K562 (cell line): Measurements from ENCODE around the gene WRAP53. TPM values are rescaled to one million over a fixed set of nuclear protein-coding genes. Genes with fewer than 3 reads are reported as not detected.
A peak's percentile ranks its signal among the peaks of the same experiment; 100 is the strongest.

ENCODE experiments used
- ATAC-seq: fragments of 200-7000 bp; cut with Tn5 transposase; 3 replicates; pipeline ENCODE4 v1.9.1; 2020; ENCODE audit warnings: moderate library complexity
- BruUV-seq: library from RNA; stranded (reverse); fragments of 400-500 nt; replicated peaks from 2 replicates; lab custom pipeline; 2021; lab: Mats Ljungman, UMichigan
- CTCF ChIA-PET: fragments of 300-600 bp; formaldehyde crosslinking; extraction: SDS; loops from one replicate; lab custom pipeline; 2021; ENCODE audit warnings: low intra/inter-chr PET ratio; lab: Yijun Ruan, JAX
- POLR2A ChIA-PET: fragments of 300-600, 350-650 bp; sonication (Branson Sonifier 250); formaldehyde crosslinking; extraction: SDS; loops from one replicate; lab custom pipeline; 2021; ENCODE audit warnings: antibody characterized with exemption, inconsistent platforms; lab: Yijun Ruan, JAX
- DNase-seq, 4 experiments: peaks; one replicate each; pipeline versions ENCODE4 v3.0.0 to v3.0.0-alpha.2; 2011 to 2018; ENCODE audit warnings: low spot score in 3 of 4, mixed read lengths in 3 of 4; ENCODE audit errors: extremely low read depth in 1 of 4
- FAIRE-seq: peaks from 2 replicates; lab custom pipeline; 2011; peaks lifted over from hg19 to GRCh38; lab: Jason Lieb, UNC
- H2AFZ ChIP-seq: 2 replicates; pipeline ENCODE4 v1.6.0; 2011; ENCODE audit warnings: low read depth, low read length, control low read depth, inconsistent platforms
- H3K27ac ChIP-seq: fragments of 200-600 bp; 3 replicates; pipeline ENCODE4 v1.8.0; 2011; ENCODE audit warnings: low read depth, mild to moderate bottlenecking, control low read depth, inconsistent platforms, low read length, moderate library complexity, mixed read lengths; ENCODE audit errors: extremely low read depth
- H3K27me3 ChIP-seq, 2 experiments: fragments of 300-600 bp in 1 of 2; 2 replicates in 1 of 2; 3 replicates in 1 of 2; pipeline versions ENCODE4 v1.6.0 to v1.8.0; 2011; ENCODE audit warnings: inconsistent platforms in 2 of 2, low read length in 2 of 2, mild to moderate bottlenecking in 1 of 2, mixed read lengths in 1 of 2, moderate library complexity in 1 of 2; ENCODE audit not compliant: control insufficient read depth in 2 of 2, insufficient read depth in 2 of 2
- H3K36me3 ChIP-seq: fragments of 300-600 bp; 3 replicates; pipeline ENCODE4 v1.8.0; 2011; ENCODE audit warnings: mild to moderate bottlenecking, low read length, inconsistent platforms; ENCODE audit not compliant: control insufficient read depth, insufficient read depth
- H3K4me1 ChIP-seq, 2 experiments: fragments of 200-600 bp in 1 of 2; replicated peaks in 1 of 2; 2 replicates in 1 of 2; 3 replicates in 1 of 2; pipeline versions ENCODE4 v1.5.1 to v1.8.0; 2011; ENCODE audit warnings: inconsistent platforms in 2 of 2, low read length in 2 of 2, mild to moderate bottlenecking in 1 of 2, mixed read lengths in 1 of 2, moderate library complexity in 1 of 2; ENCODE audit not compliant: control insufficient read depth in 2 of 2, insufficient read depth in 2 of 2
- H3K4me2 ChIP-seq: 2 replicates; pipeline ENCODE4 v1.6.1; 2011; ENCODE audit warnings: low read length, control low read depth, inconsistent platforms, mixed read lengths; ENCODE audit not compliant: insufficient read depth
- H3K4me3 ChIP-seq: fragments of 200-600 bp; sonication (generic), shearing (Covaris generic); 2 replicates; pipeline ENCODE4 v1.5.1; 2016; ENCODE audit warnings: control low read depth, inconsistent platforms
- H3K79me2 ChIP-seq: fragments of 200-600 bp; 3 replicates; pipeline ENCODE4 v1.8.0; 2011; ENCODE audit warnings: low read length, inconsistent platforms; ENCODE audit not compliant: control insufficient read depth, insufficient read depth
- H3K9ac ChIP-seq, 2 experiments: 2 replicates each; pipeline versions ENCODE4 v1.6.0 to v1.6.1; 2011; ENCODE audit warnings: low read depth in 2 of 2, low read length in 2 of 2, control low read depth in 1 of 2, inconsistent platforms in 1 of 2, mild to moderate bottlenecking in 1 of 2, mixed read lengths in 1 of 2; ENCODE audit not compliant: insufficient read depth in 1 of 2
- H3K9me1 ChIP-seq: one replicate; pipeline ENCODE4 v1.6.0; 2011; ENCODE audit warnings: inconsistent platforms, mild to moderate bottlenecking, low read length, moderate library complexity; ENCODE audit not compliant: control insufficient read depth, insufficient read depth
- H3K9me3 ChIP-seq: replicated peaks from 2 replicates; pipeline ENCODE4 v1.5.1; 2011; ENCODE audit warnings: low read depth, low read length, inconsistent platforms; ENCODE audit not compliant: control insufficient read depth, insufficient read depth
- H4K20me1 ChIP-seq: replicated peaks from 2 replicates; pipeline ENCODE4 v1.6.1; 2011; ENCODE audit warnings: low read length, inconsistent platforms, mixed read lengths; ENCODE audit not compliant: control insufficient read depth, insufficient read depth
- EHMT2 ChIP-seq: fragments of 450-650 bp; IDR thresholded peaks from 2 replicates; pipeline ENCODE4 v1.6.1; 2018; ENCODE audit warnings: antibody characterized with exemption
- ETV6 ChIP-seq, 3 experiments: fragments of 150-350 bp in 1 of 3; sonication (generic) in 1 of 3; formaldehyde crosslinking in 1 of 3; IDR thresholded peaks; 2 replicates each; pipeline versions ENCODE4 v1.6.1 to v1.8.0; 2014 to 2022; ENCODE audit warnings: borderline replicate concordance in 2 of 3, low read depth in 2 of 3, antibody characterized with exemption in 1 of 3, low read length in 1 of 3, mild to moderate bottlenecking in 1 of 3, missing genetic modification reagents in 1 of 3
- GABPA ChIP-seq: fragments of 200-800 bp; sonication (Bioruptor generic); conservative IDR thresholded peaks from 2 replicates; pipeline ENCODE4 v1.6.1; 2016; ENCODE audit warnings: low read depth, missing genetic modification characterization, missing compliant biosample characterization
- KAT8 ChIP-seq: fragments of 450-650 bp; IDR thresholded peaks from 2 replicates; pipeline ENCODE4 v1.6.1; 2016; ENCODE audit warnings: low read depth, mild to moderate bottlenecking
- MEF2D ChIP-seq: conservative IDR thresholded peaks from 2 replicates; pipeline ENCODE4 v1.6.1; 2016; ENCODE audit warnings: low read depth, missing genetic modification characterization, missing compliant biosample characterization
- SMAD2 ChIP-seq: fragments of 150-350 bp; IDR thresholded peaks from 2 replicates; pipeline ENCODE4 v1.6.1; 2014; ENCODE audit warnings: low read depth, mild to moderate bottlenecking, low read length
- SPI1 ChIP-seq: IDR thresholded peaks from 2 replicates; pipeline ENCODE4 v1.6.1; 2011; ENCODE audit warnings: low read depth, low read length, control low read depth, borderline replicate concordance
- U2AF2 ChIP-seq: fragments of 200-400 bp; formaldehyde crosslinking; optimal IDR thresholded peaks from 2 replicates; pipeline ENCODE3; 2017; ENCODE audit warnings: low read depth, mild to moderate bottlenecking, low read length
- WGBS: fragments of 100-300 bp; shearing (Covaris generic); methylation state at CpG from one replicate; pipeline ENCODE4 v1.1.6; 2016; ENCODE audit warnings: low coverage, mixed read lengths; ENCODE audit not compliant: insufficient coverage; ENCODE audit errors: missing lambda C conversion rate; 5-methylcytosine and 5-hydroxymethylcytosine counted together
- in situ Hi-C: fragments of 300-500 bp; cut with MboI; formaldehyde crosslinking; loops from 4 replicates; pipeline ENCODE4 v1.15.0; 2018; ENCODE audit warnings: inconsistent platforms, mixed read lengths
- intact Hi-C: fragments of 100-400 bp; cut with micrococcal nuclease; formaldehyde crosslinking; loops from 2 replicates; pipeline ENCODE4 v1.14.2; 2022
- polyA plus RNA-seq, 8 experiments: library from polyadenylated mRNA; depleted of rRNA in 4 of 8; stranded (reverse) in 5 of 8; unstranded in 3 of 8; fragments of >200 nt; fragmentation: Nextera tagmentation in 2 of 8; fragmentation: Illumina TruSeq in 1 of 8; extraction: Ambion mirVana in 2 of 8; extraction: Trizol in 1 of 8; gene quantifications; 2 replicates each; pipeline versions ENCODE4 v1.2.1 to v1.2.3, GENCODE V29; 2011 to 2014; ENCODE audit warnings: inconsistent platforms in 1 of 8, missing spikeins in 1 of 8
- total RNA-seq, 7 experiments: library from RNA; depleted of rRNA in 6 of 7; stranded (reverse); fragments of >200 nt in 6 of 7; fragmentation: Illumina TruSeq in 2 of 7; extraction: Trizol in 2 of 7; gene quantifications; 2 replicates each; pipeline versions ENCODE4 v1.2.1 to v1.2.3, GENCODE V29; 2011 to 2021; ENCODE audit warnings: low replicate concordance in 1 of 7
- TF ChIP-seq, protein P1 (sequence below), 2 experiments: fragments of 450-650 bp in 1 of 2; sonication (generic) in 1 of 2; formaldehyde crosslinking in 1 of 2; IDR thresholded peaks; 2 replicates each; pipeline versions ENCODE4 v1.7.1 to v1.9.0; 2016 to 2022; ENCODE audit warnings: inconsistent platforms in 1 of 2, mild to moderate bottlenecking in 1 of 2, missing genetic modification reagents in 1 of 2
- TF ChIP-seq, protein P2 (sequence below): fragments of 450-650 bp; IDR thresholded peaks from 2 replicates; pipeline ENCODE4 v1.6.1; 2018; ENCODE audit warnings: mild to moderate bottlenecking, low read depth; ENCODE audit not compliant: partially characterized antibody

WRAP53 gene
- total and polyA plus RNA-seq, 9 of the 15 experiments (the other 6 are each of a cell fraction or from before 2014, with no cell fraction given): 0.72 to 18.2 (median 13.4) TPM

DNA sequence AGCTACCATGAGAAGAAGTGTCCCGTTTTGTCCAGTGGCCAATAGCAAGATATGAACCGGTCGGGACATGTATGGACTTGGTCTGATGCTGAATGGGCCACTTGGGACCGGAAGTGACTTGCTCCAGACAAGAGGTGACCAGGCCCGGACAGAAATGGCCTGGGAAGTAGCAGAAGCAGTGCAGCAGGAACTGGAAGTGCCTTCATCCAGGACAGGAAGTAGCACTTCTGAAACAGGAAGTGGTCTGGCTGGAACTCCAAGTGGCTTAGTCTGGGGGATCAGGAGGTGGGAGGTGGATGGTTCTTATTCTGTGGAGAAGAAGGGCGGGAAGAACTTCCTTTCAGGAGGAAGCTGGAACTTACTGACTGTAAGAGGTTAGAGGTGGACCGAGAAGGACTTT is 22.0 kb downstream of the WRAP53 start:
- Histone ChIP-seq H3K4me2 (no peak overlapping the region), H3K79me2 (no peaks in the 10 kb centered on the region), H4K20me1 (no peaks in the 10 kb centered on the region), H3K27ac (no peak overlapping the region), H2AFZ (peak overlapping the region; percentile 72), H3K36me3 (no peaks in the 10 kb centered on the region), H3K4me3 (no peak overlapping the region), H3K9ac (no peak overlapping the region), H3K9me3 (no peaks in the 10 kb centered on the region), H3K9me1 (no peaks in the 10 kb centered on the region), H3K27me3 (peaks cover 9 to 57% of the 10 kb centered on the region in 2 experiments; a peak in 4 of 5 replicates), H3K4me1 (peaks cover 0 to 4% of the 10 kb centered on the region in 2 experiments; a peak in 2 of 5 replicates)
- 55% methylated on average over 5 of the region's 7 CpGs for WGBS
- CTCF ChIA-PET: no interaction called here
- no peak for ATAC-seq
- no TSS peak for BruUV-seq
- POLR2A ChIA-PET: no interaction called here
- DNase-seq: no peak
- TF ChIP-seq KAT8 (no peak), ETV6 (IDR thresholded peaks at IDR 0.05; ENCODE audit: borderline replicate concordance in 1 of 2, low read depth in 2 of 2, low read length in 1 of 2) (peak in 1 of 2 experiments; percentile 51; a peak in 2 of 4 replicates), ETV6 (CRISPR knock-in tag; IDR thresholded peaks at IDR 0.05; ENCODE audit: borderline replicate concordance) (no peak), U2AF2 (no peak), SMAD2 (no peak), EHMT2 (peak; percentile 74; the same call in 1 of the 2 replicates), GABPA (tag) (peak; percentile 68), SPI1 (peak; percentile 85), MEF2D (tag) (no peak)
- TF ChIP-seq, protein P1, sequence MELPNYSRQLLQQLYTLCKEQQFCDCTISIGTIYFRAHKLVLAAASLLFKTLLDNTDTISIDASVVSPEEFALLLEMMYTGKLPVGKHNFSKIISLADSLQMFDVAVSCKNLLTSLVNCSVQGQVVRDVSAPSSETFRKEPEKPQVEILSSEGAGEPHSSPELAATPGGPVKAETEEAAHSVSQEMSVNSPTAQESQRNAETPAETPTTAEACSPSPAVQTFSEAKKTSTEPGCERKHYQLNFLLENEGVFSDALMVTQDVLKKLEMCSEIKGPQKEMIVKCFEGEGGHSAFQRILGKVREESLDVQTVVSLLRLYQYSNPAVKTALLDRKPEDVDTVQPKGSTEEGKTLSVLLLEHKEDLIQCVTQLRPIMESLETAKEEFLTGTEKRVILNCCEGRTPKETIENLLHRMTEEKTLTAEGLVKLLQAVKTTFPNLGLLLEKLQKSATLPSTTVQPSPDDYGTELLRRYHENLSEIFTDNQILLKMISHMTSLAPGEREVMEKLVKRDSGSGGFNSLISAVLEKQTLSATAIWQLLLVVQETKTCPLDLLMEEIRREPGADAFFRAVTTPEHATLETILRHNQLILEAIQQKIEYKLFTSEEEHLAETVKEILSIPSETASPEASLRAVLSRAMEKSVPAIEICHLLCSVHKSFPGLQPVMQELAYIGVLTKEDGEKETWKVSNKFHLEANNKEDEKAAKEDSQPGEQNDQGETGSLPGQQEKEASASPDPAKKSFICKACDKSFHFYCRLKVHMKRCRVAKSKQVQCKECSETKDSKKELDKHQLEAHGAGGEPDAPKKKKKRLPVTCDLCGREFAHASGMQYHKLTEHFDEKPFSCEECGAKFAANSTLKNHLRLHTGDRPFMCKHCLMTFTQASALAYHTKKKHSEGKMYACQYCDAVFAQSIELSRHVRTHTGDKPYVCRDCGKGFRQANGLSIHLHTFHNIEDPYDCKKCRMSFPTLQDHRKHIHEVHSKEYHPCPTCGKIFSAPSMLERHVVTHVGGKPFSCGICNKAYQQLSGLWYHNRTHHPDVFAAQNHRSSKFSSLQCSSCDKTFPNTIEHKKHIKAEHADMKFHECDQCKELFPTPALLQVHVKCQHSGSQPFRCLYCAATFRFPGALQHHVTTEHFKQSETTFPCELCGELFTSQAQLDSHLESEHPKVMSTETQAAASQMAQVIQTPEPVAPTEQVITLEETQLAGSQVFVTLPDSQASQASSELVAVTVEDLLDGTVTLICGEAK (IDR thresholded peaks at IDR 0.05): peak; percentile 67
- TF ChIP-seq, protein P1 (CRISPR knock-in tag; IDR thresholded peaks at IDR 0.05): no peak
- TF ChIP-seq, protein P2, sequence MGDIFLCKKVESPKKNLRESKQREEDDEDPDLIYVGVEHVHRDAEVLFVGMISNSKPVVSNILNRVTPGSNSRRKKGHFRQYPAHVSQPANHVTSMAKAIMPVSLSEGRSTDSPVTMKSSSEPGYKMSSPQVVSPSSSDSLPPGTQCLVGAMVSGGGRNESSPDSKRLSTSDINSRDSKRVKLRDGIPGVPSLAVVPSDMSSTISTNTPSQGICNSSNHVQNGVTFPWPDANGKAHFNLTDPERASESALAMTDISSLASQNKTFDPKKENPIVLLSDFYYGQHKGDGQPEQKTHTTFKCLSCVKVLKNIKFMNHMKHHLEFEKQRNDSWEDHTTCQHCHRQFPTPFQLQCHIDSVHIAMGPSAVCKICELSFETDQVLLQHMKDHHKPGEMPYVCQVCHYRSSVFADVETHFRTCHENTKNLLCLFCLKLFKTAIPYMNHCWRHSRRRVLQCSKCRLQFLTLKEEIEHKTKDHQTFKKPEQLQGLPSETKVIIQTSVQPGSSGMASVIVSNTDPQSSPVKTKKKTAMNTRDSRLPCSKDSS: no peak
- intact Hi-C loops: no loop called here
- in situ Hi-C loops: no loop called here
- no peak for FAIRE-seq
